ENCODE data around the gene RSAD2. TPM values are rescaled to one million over a fixed set of nuclear protein-coding genes. Genes with fewer than 3 reads are reported as not detected.

RSAD2 gene
- polyA plus RNA-seq, 1 donor (not counting 4 experiments of a cell fraction or from before 2014, with no cell fraction given): 1.7 TPM

DNA sequence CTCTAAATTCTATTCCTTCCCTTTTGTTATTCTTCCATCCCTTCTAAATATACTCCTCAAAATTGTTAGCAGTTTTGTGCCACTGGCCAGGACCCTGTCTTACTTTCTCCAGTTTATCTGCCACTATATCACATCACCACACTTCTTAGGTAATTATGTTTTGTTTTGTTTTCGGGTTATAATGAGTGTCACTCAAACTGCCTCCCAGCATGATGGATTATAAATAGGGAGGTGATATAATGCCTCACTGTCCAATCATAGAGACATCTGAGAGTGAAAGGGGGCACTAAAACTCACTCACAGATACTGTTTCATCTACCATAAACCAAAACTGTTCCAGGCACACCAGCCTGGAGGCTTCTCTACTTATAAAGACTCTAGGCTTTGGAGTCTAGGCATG lies 3.5 kb downstream of the RSAD2 start:
- H3K4me2 ChIP-seq (ENCODE audit: control insufficient read depth, extremely low read depth, insufficient read depth, low read depth, low read length): no peak overlapping the region

DNA sequence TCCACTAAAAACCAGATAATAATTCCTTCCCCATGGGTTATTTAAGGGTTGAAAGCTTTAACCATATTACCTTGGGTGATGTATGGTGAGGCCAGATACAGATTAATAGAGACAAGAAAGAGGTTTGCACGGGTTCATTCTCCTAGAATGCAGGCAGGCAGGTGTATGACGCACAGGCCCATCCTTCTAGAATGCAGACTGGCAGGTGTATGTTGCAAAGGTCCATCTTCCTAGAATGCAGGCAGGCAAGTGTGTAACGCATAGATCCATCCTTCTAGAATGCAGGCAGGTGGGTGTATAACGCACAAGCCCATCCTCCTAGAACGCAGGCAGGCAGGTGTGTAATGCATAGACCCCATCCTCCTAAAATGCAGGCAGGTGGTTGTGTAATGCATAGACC lies 3.9 kb downstream of the RSAD2 start:
- FAIRE-seq: no peak

More for the DNA sequence above, 3.5 kb downstream of the RSAD2 start:
- Histone ChIP-seq H3K27ac (ENCODE audit: control insufficient read depth, insufficient read depth, low read length) (no peak overlapping the region), H4K20me1 (ENCODE audit: control insufficient read depth, extremely low read depth, insufficient read depth, low read length) (no peaks in the 10 kb centered on the region), H3K9me3 (ENCODE audit: control insufficient read depth, low read depth, low read length) (no peaks in the 10 kb centered on the region), H3K4me3 (ENCODE audit: control insufficient read depth in 2 of 3, extremely low read depth in 1 of 3, insufficient read depth in 2 of 3, low read depth in 1 of 3, low read length in 3 of 3) (no peak overlapping the region), H3K36me3 (ENCODE audit: control insufficient read depth in 2 of 2, extremely low read depth in 1 of 2, insufficient read depth in 2 of 2, low read length in 2 of 2) (no peaks in the 10 kb centered on the region), H3K4me1 (ENCODE audit: control insufficient read depth, extremely low read depth, insufficient read depth, low read length) (no peaks in the 10 kb centered on the region), H2AFZ (ENCODE audit: control insufficient read depth, low read length) (no peak overlapping the region), H3K9ac (ENCODE audit: control insufficient read depth, extremely low read depth, insufficient read depth, low read length) (no peak overlapping the region), H3K79me2 (ENCODE audit: control insufficient read depth, insufficient read depth, low read length) (no peaks in the 10 kb centered on the region), H3K9me1 (ENCODE audit: control insufficient read depth, extremely low read depth, insufficient read depth, low read length) (no peaks in the 10 kb centered on the region), H3K27me3 (ENCODE audit: control insufficient read depth, extremely low read depth, insufficient read depth, low read length) (no peaks in the 10 kb centered on the region)
- TF ChIP-seq EZH2 (IDR thresholded peaks at IDR 0.05; ENCODE audit: low read length): no peak
- TF ChIP-seq, protein P1, sequence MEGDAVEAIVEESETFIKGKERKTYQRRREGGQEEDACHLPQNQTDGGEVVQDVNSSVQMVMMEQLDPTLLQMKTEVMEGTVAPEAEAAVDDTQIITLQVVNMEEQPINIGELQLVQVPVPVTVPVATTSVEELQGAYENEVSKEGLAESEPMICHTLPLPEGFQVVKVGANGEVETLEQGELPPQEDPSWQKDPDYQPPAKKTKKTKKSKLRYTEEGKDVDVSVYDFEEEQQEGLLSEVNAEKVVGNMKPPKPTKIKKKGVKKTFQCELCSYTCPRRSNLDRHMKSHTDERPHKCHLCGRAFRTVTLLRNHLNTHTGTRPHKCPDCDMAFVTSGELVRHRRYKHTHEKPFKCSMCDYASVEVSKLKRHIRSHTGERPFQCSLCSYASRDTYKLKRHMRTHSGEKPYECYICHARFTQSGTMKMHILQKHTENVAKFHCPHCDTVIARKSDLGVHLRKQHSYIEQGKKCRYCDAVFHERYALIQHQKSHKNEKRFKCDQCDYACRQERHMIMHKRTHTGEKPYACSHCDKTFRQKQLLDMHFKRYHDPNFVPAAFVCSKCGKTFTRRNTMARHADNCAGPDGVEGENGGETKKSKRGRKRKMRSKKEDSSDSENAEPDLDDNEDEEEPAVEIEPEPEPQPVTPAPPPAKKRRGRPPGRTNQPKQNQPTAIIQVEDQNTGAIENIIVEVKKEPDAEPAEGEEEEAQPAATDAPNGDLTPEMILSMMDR (optimal IDR thresholded peaks at IDR 0.05 in 1 of 3, IDR thresholded peaks at IDR 0.05 in 1 of 3, conservative IDR thresholded peaks at IDR 0.05 in 1 of 3; ENCODE audit: extremely low read depth in 1 of 3, insufficient read depth in 2 of 3, low read length in 3 of 3): no peak
- dilution Hi-C loops (cut with MboI; ENCODE audit: extremely low pct_ligation_motif_present, low sequenced_read_pairs): no loop called here
- DNase-seq (ENCODE audit: low read depth, low spot score): no peak
- no peak for FAIRE-seq

DNA sequence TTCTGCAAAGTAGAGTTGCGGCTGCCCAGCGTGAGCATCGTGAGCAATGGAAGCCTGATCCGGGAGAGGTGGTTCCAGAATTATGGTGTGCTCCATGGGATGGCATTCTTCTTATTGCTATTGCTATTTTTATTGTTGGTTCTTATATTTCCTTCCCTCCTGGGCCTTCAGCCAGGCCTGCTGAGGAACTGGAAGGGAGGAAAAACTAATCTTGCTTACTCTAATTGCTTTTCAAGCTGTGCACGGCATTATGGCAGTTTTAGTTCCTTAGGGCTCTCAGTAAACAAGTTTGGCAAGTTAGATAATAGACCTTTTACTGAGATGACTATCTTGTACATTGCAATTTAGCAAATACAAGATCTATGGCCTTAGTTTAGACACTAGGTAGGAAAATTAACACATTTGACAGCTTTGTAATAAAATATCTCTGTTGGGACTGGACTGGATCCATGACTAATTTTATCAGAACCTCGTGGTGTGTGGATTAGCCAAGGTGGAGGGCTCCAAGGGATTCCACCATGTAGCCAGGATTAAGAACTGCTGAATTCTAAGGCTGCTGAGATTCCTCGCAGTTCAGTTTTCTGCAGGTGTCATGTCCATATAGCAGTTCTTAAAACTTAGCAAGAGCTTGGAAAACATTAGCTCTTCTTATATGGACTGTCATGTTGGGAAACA lies 6.0 kb downstream of the RSAD2 start:
- no peaks in the 10 kb centered on the region for H3K4me1 ChIP-seq (ENCODE audit: control insufficient read depth, extremely low read depth, insufficient read depth, low read length)
- no peak overlapping the region for H3K4me3 ChIP-seq (ENCODE audit: control insufficient read depth in 2 of 3, extremely low read depth in 1 of 3, insufficient read depth in 2 of 3, low read depth in 1 of 3, low read length in 3 of 3)
- no peak for TF ChIP-seq EZH2 (IDR thresholded peaks at IDR 0.05; ENCODE audit: low read length)
- TF ChIP-seq, protein P1 (optimal IDR thresholded peaks at IDR 0.05 in 1 of 3, IDR thresholded peaks at IDR 0.05 in 1 of 3, conservative IDR thresholded peaks at IDR 0.05 in 1 of 3; ENCODE audit: extremely low read depth in 1 of 3, insufficient read depth in 2 of 3, low read length in 3 of 3): no peak
- H3K36me3 ChIP-seq (ENCODE audit: control insufficient read depth in 2 of 2, extremely low read depth in 1 of 2, insufficient read depth in 2 of 2, low read length in 2 of 2): no peaks in the 10 kb centered on the region
- no peaks in the 10 kb centered on the region for H3K9me1 ChIP-seq (ENCODE audit: control insufficient read depth, extremely low read depth, insufficient read depth, low read length)
- H3K27ac ChIP-seq (ENCODE audit: control insufficient read depth, insufficient read depth, low read length): no peak overlapping the region
- no peaks in the 10 kb centered on the region for H4K20me1 ChIP-seq (ENCODE audit: control insufficient read depth, extremely low read depth, insufficient read depth, low read length)
- dilution Hi-C loops (cut with MboI; ENCODE audit: extremely low pct_ligation_motif_present, low sequenced_read_pairs): no loop called here
- H3K27me3 ChIP-seq (ENCODE audit: control insufficient read depth, extremely low read depth, insufficient read depth, low read length): no peaks in the 10 kb centered on the region
- no peak overlapping the region for H2AFZ ChIP-seq (ENCODE audit: control insufficient read depth, low read length)
- no peaks in the 10 kb centered on the region for H3K9me3 ChIP-seq (ENCODE audit: control insufficient read depth, low read depth, low read length)
- no peak overlapping the region for H3K9ac ChIP-seq (ENCODE audit: control insufficient read depth, extremely low read depth, insufficient read depth, low read length)
- H3K4me2 ChIP-seq (ENCODE audit: control insufficient read depth, extremely low read depth, insufficient read depth, low read depth, low read length): no peak overlapping the region
- FAIRE-seq (no peak), DNase-seq (ENCODE audit: low read depth, low spot score) (no peak)
- no peaks in the 10 kb centered on the region for H3K79me2 ChIP-seq (ENCODE audit: control insufficient read depth, insufficient read depth, low read length)

More for the DNA sequence above, 3.9 kb downstream of the RSAD2 start:
- no peaks in the 10 kb centered on the region for H3K79me2 ChIP-seq (ENCODE audit: control insufficient read depth, insufficient read depth, low read length)
- H4K20me1 ChIP-seq (ENCODE audit: control insufficient read depth, extremely low read depth, insufficient read depth, low read length): no peaks in the 10 kb centered on the region
- dilution Hi-C loops (cut with MboI; ENCODE audit: extremely low pct_ligation_motif_present, low sequenced_read_pairs): no loop called here
- H3K27me3 ChIP-seq (ENCODE audit: control insufficient read depth, extremely low read depth, insufficient read depth, low read length): no peaks in the 10 kb centered on the region
- H3K4me2 ChIP-seq (ENCODE audit: control insufficient read depth, extremely low read depth, insufficient read depth, low read depth, low read length): no peak overlapping the region
- no peaks in the 10 kb centered on the region for H3K36me3 ChIP-seq (ENCODE audit: control insufficient read depth in 2 of 2, extremely low read depth in 1 of 2, insufficient read depth in 2 of 2, low read length in 2 of 2)
- no peak overlapping the region for H3K4me3 ChIP-seq (ENCODE audit: control insufficient read depth in 2 of 3, extremely low read depth in 1 of 3, insufficient read depth in 2 of 3, low read depth in 1 of 3, low read length in 3 of 3)
- H3K9me3 ChIP-seq (ENCODE audit: control insufficient read depth, low read depth, low read length): no peaks in the 10 kb centered on the region
- H2AFZ ChIP-seq (ENCODE audit: control insufficient read depth, low read length): no peak overlapping the region
- TF ChIP-seq EZH2 (IDR thresholded peaks at IDR 0.05; ENCODE audit: low read length): no peak
- DNase-seq (ENCODE audit: low read depth, low spot score): no peak
- H3K27ac ChIP-seq (ENCODE audit: control insufficient read depth, insufficient read depth, low read length): no peak overlapping the region
- H3K9me1 ChIP-seq (ENCODE audit: control insufficient read depth, extremely low read depth, insufficient read depth, low read length): no peaks in the 10 kb centered on the region
- no peaks in the 10 kb centered on the region for H3K4me1 ChIP-seq (ENCODE audit: control insufficient read depth, extremely low read depth, insufficient read depth, low read length)
- no peak overlapping the region for H3K9ac ChIP-seq (ENCODE audit: control insufficient read depth, extremely low read depth, insufficient read depth, low read length)

All from keratinocyte (primary cell).